Glomerular endothelial cell (primary cell): Measurements from ENCODE around the gene PICK1. TPM values are rescaled to one million over a fixed set of nuclear protein-coding genes. Genes with fewer than 3 reads are reported as not detected.
"Not testable (repeated sequence)": the region's sequence is repeated elsewhere in the genome, so short reads cannot be mapped to it uniquely, and the experiment has no call there.

ENCODE experiments used
- DNase-seq: peaks from one replicate; pipeline ENCODE4 v3.0.0-alpha.2; 2011; ENCODE audit warnings: low read depth, low spot score; ENCODE audit errors: extremely low read depth
- total RNA-seq: library from RNA; depleted of rRNA; stranded (reverse); fragments of >200 nt; gene quantifications from 2 replicates; pipeline ENCODE4 v1.2.3, GENCODE V29; 2015

The PICK1 gene
- total RNA-seq, 1 donor from 2014 or later, result 12.8 TPM

GRCh38 chr22:38030311-38031133, 26.7 kb upstream of the PICK1 start:
- DNase-seq, result no peak

- no peak for DNase-seq
These were observed 25.7 kb upstream of the PICK1 start for GRCh38 chr22:38031491-38031890.

- no peak for DNase-seq
These were observed 24.3 kb upstream of the PICK1 start for GRCh38 chr22:38032681-38033521.

GRCh38 chr22:38033522-38034277, 23.5 kb upstream of the PICK1 start:
- no peak for DNase-seq

GRCh38 chr22:38034278-38034882, 22.8 kb upstream of the PICK1 start:
- DNase-seq, result no peak

- no peak for DNase-seq
These were observed 22.2 kb upstream of the PICK1 start for GRCh38 chr22:38034884-38035529.

- no peak for DNase-seq
These were observed 21.7 kb upstream of the PICK1 start for GRCh38 chr22:38035530-38035885.

- DNase-seq, result no peak
These were observed 20.7 kb upstream of the PICK1 start for GRCh38 chr22:38036392-38037062.

- not testable (repeated sequence) for DNase-seq
These were observed 19.6 kb upstream of the PICK1 start for GRCh38 chr22:38037367-38038150.

GRCh38 chr22:38038426-38038825, 18.8 kb upstream of the PICK1 start:
- no peak for DNase-seq

- DNase-seq, result no peak
These were observed 18.1 kb upstream of the PICK1 start for GRCh38 chr22:38038890-38039812.

- DNase-seq, result no peak
These were observed 16.0 kb upstream of the PICK1 start for GRCh38 chr22:38040953-38041759.

- DNase-seq, result no peak
These were observed 15.3 kb upstream of the PICK1 start for GRCh38 chr22:38041760-38042487.

GRCh38 chr22:38042488-38042790, 14.8 kb upstream of the PICK1 start:
- no peak for DNase-seq

GRCh38 chr22:38043151-38044039, 13.8 kb upstream of the PICK1 start:
- DNase-seq, result no peak
